T1000 (cell line): ENCODE measurements around the gene ELAPOR2.
"Not testable (repeated sequence)": the region's sequence is repeated elsewhere in the genome, so short reads cannot be mapped to it uniquely, and the experiment has no call there.

ENCODE experiments used
- DNase-seq: peaks from one replicate; lab custom pipeline; 2025; ENCODE audit warnings: mixed read lengths; lab: John Stamatoyannopoulos, UW

The ELAPOR2 gene

GRCh38 chr7:87059525-87060287, at the start of gene ELAPOR2:
TSS of gene ELAPOR2 (minus strand) at chr7:87059654. CDS start at chr7:87059513, 141 bp downstream.
- peak; percentile 77 for DNase-seq

GRCh38 chr7:87107949-87108776, 48.7 kb upstream of the ELAPOR2 start:
- no peak for DNase-seq

GRCh38 chr7:87106974-87107612, 47.6 kb upstream of the ELAPOR2 start:
- DNase-seq: no peak

- DNase-seq: no peak
Observed at GRCh38 chr7:87105401-87105800, 45.9 kb upstream of the ELAPOR2 start.

- DNase-seq: no peak
Observed at GRCh38 chr7:87100326-87100725, 40.9 kb upstream of the ELAPOR2 start.

GRCh38 chr7:87097375-87097774, 37.9 kb upstream of the ELAPOR2 start:
- DNase-seq: not testable (repeated sequence)

GRCh38 chr7:87094322-87094721, 34.9 kb upstream of the ELAPOR2 start:
- no peak for DNase-seq

GRCh38 chr7:87092568-87093091, 33.2 kb upstream of the ELAPOR2 start:
- DNase-seq: no peak

- DNase-seq: no peak
Observed at GRCh38 chr7:87091487-87092066, 32.1 kb upstream of the ELAPOR2 start.

- DNase-seq: no peak
Observed at GRCh38 chr7:87083865-87084519, 24.5 kb upstream of the ELAPOR2 start.

GRCh38 chr7:87082675-87083074, 23.2 kb upstream of the ELAPOR2 start:
- DNase-seq: no peak

GRCh38 chr7:87075671-87076404, 16.4 kb upstream of the ELAPOR2 start:
- no peak for DNase-seq

GRCh38 chr7:87067788-87068187, 8.3 kb upstream of the ELAPOR2 start:
- no peak for DNase-seq

- no peak for DNase-seq
Observed at GRCh38 chr7:87060288-87060537, 759 bp upstream of the ELAPOR2 start.

GRCh38 chr7:87058744-87059524, 520 bp downstream of the ELAPOR2 start:
- no peak for DNase-seq

- no peak for DNase-seq
Observed at GRCh38 chr7:87057210-87057609, 2.2 kb downstream of the ELAPOR2 start.

- no peak for DNase-seq
Observed at GRCh38 chr7:87056346-87056745, 3.1 kb downstream of the ELAPOR2 start.

- no peak for DNase-seq
Observed at GRCh38 chr7:87048839-87049238, 10.6 kb downstream of the ELAPOR2 start.

- DNase-seq: no peak
Observed at GRCh38 chr7:87046456-87046855, 13.0 kb downstream of the ELAPOR2 start.

GRCh38 chr7:87044713-87045112, 14.7 kb downstream of the ELAPOR2 start:
- DNase-seq: not testable (repeated sequence)
